Measurements from ENCODE around the gene PRDM11.

Gene PRDM11

DNA sequence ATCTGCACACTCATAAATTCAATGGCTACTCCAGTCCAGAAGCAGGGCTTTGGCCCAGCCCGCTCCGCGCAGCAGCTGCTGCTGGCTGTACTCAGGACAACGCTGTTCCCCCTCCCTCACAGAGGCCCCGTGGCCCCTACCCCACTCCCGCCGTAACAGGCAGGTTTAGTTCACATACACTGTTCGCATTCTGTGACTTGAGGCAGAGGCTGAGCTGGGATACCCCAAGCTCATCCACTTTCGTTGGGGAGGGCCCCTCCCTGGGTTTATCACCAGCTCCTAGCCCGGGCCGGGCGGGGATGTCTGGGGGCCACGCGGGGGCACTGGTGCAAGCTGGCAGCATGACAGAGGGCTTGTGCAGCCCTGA is 87.3 kb downstream of the PRDM11 start:
- in situ Hi-C loops (cut with HindIII; ENCODE audit: low sequenced_read_pairs), result no loop called here
- no peak for DNase-seq (ENCODE audit: low read depth)
- no peak overlapping the region for H3K4me3 ChIP-seq (ENCODE audit: low read depth, low read length)
- TF ChIP-seq, protein P1, sequence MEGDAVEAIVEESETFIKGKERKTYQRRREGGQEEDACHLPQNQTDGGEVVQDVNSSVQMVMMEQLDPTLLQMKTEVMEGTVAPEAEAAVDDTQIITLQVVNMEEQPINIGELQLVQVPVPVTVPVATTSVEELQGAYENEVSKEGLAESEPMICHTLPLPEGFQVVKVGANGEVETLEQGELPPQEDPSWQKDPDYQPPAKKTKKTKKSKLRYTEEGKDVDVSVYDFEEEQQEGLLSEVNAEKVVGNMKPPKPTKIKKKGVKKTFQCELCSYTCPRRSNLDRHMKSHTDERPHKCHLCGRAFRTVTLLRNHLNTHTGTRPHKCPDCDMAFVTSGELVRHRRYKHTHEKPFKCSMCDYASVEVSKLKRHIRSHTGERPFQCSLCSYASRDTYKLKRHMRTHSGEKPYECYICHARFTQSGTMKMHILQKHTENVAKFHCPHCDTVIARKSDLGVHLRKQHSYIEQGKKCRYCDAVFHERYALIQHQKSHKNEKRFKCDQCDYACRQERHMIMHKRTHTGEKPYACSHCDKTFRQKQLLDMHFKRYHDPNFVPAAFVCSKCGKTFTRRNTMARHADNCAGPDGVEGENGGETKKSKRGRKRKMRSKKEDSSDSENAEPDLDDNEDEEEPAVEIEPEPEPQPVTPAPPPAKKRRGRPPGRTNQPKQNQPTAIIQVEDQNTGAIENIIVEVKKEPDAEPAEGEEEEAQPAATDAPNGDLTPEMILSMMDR (IDR thresholded peaks at IDR 0.05; ENCODE audit: low read depth, low read length, missing control alignments), result no peak

DNA sequence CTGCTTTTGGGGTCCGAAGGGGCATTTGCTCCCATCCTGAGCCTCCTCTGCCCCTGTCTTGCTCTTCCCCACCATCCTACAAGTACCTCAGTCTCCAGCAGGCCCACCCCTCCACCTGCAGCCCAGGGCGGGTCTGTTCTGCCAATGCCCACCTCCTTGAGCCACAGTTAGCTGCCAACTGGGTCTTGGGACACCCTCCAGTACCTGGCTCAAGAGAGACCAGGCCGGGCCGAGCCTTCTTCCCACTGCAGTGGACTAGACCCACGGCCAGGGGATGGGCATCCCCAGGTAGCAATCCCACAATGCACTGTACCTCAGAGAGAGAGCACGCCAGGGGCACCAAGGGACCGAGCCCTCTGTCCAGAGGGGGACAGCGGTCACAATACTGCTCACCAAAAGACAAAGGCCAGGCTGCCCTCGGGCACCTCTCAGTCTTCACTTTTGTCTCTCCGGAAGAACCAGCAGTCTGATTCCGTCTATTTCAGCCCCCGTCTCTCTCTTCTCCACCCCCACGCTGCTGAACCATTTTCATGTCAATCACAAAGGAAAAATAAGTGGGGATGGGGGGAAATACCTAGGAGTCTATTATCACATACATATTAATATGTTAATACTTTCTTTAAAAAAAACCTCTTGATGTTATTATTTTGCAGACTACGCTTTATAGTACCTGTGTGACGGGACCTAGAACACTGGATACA is 88.0 kb downstream of the PRDM11 start:
- TF ChIP-seq, protein P1 (IDR thresholded peaks at IDR 0.05; ENCODE audit: low read depth, low read length, missing control alignments), result no peak
- H3K4me3 ChIP-seq (ENCODE audit: low read depth, low read length), result no peak overlapping the region
- in situ Hi-C loops (cut with HindIII; ENCODE audit: low sequenced_read_pairs), result no loop called here
- no peak for DNase-seq (ENCODE audit: low read depth)

DNA sequence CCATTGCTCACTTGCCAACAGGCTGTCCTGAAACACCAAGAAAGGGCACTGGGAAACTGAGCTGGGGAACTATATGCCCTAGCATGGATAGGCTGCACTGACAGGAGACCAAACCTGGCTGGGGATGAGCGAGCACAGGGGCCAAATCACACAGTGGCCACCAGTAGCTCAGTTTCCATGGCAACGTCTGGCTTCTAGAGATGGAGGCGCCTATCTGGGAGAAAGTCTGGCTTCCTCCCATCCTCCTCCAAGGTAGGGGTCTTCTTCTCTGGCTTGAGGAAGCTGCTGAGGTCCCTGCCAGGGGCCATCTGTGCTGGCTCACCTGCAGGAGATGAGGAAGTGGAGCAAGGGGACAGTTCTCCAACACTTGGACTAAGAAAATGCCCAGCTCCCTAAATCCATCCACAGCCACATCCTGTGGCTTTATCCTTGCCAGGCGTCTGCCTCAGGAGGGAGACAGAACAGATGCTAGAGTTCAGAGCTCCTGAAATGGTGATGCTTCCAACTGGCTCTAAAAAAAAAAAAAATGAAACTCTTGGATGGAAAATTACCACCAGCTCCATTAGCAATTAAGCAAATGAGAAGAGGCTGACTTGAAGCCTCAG is 91.4 kb downstream of the PRDM11 start:
- in situ Hi-C loops (cut with HindIII; ENCODE audit: low sequenced_read_pairs), result no loop called here
- TF ChIP-seq, protein P1 (IDR thresholded peaks at IDR 0.05; ENCODE audit: low read depth, low read length, missing control alignments), result no peak
- no peak overlapping the region for H3K4me3 ChIP-seq (ENCODE audit: low read depth, low read length)
- DNase-seq (ENCODE audit: low read depth), result no peak

DNA sequence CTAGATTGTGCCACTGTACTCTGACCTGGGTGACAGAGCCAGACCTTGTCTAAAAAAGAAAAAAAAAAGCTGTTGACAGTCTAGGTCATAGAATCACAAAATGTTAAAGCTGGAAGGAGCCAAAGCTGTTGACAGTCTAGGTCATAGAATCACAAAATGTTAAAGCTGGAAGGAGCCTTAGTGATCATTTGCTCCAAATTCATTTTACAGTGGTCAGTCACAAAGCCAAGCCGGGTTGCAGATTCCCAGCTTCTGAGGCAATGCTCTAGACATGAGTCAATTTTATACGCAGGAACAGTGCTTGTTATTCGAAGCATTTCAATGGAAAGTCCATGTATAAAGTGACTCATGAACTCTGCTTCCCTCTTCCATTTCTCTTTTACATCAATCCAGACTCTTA is 92.3 kb downstream of the PRDM11 start:
- H3K4me3 ChIP-seq (ENCODE audit: low read depth, low read length), result no peak overlapping the region
- in situ Hi-C loops (cut with HindIII; ENCODE audit: low sequenced_read_pairs), result no loop called here
- DNase-seq (ENCODE audit: low read depth), result peak; percentile 16
- TF ChIP-seq, protein P1 (IDR thresholded peaks at IDR 0.05; ENCODE audit: low read depth, low read length, missing control alignments), result no peak

DNA sequence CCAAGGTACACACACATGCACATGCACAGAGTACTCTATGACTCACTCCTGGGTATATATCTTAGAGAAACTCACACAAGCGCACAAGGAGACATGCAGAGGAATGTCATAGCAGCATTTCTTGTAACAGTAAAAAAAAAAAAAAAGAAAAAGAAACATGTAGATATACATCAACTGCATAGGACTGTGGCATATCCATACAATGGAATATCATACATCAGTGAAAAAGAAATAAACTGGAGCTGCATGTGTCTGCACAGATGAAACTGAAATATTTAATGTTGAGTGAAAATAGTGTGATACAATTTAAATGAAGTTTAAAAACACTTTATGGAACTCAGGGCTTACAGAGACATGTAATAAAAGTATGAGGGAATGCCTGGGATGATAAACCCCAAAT is 93.3 kb downstream of the PRDM11 start:
- H3K4me3 ChIP-seq (ENCODE audit: low read depth, low read length), result no peak overlapping the region
- in situ Hi-C loops (cut with HindIII; ENCODE audit: low sequenced_read_pairs), result no loop called here
- DNase-seq (ENCODE audit: low read depth), result no peak
- TF ChIP-seq, protein P1 (IDR thresholded peaks at IDR 0.05; ENCODE audit: low read depth, low read length, missing control alignments), result no peak

DNA sequence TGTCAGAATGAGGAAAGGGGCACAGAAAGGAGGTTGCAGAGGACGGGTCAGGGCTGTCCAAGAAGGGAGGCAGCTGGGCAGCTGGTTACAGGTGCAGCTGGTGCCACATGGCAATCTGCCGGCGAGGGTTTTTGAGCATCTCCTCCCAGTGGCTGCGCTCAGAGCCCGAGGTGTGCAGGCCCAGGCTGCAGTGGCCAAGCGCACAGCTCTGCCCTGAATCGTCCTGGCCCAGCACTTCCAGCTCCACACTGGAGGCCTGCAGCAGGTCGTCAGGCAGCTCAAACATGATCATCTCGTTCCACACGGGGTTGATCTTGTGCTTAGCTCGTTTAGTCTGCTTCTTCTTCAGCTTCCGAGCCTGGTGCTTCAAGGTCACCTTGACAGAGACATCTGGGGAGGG is 97.5 kb downstream of the PRDM11 start:
- in situ Hi-C loops (cut with HindIII; ENCODE audit: low sequenced_read_pairs), result no loop called here
- TF ChIP-seq, protein P1 (IDR thresholded peaks at IDR 0.05; ENCODE audit: low read depth, low read length, missing control alignments), result no peak
- DNase-seq (ENCODE audit: low read depth), result no peak
- no peak overlapping the region for H3K4me3 ChIP-seq (ENCODE audit: low read depth, low read length)

Data from astrocyte of the cerebellum (primary cell).